Spleen (tissue), 7 donors: ENCODE results near the gene PHKG1.

Experiments used
- CTCF ChIP-seq, 11 experiments: fragments of 200-600 bp in 7 of 11; fragments of 450-650 bp in 4 of 11; sonication (generic) in 4 of 11; IDR thresholded peaks in 8 of 11; conservative IDR thresholded peaks in 3 of 11; 1 replicate in 7 of 11; 2 replicates in 4 of 11; pipeline versions ENCODE4 v1.4.0 to v1.8.0; 2016 to 2021; ENCODE audit warnings: antibody characterized with exemption in 11 of 11, inconsistent platforms in 4 of 11, mild to moderate bottlenecking in 1 of 11
- POLR2A ChIP-seq, 3 donors: fragments of 450-650 bp; IDR thresholded peaks; one replicate each; pipeline ENCODE4 v1.5.1; 2017; ENCODE audit warnings: antibody characterized with exemption in 3 of 3, mild to moderate bottlenecking in 1 of 3
- POLR2AphosphoS5 ChIP-seq, 3 donors: sonication (generic); formaldehyde crosslinking; IDR thresholded peaks; one replicate each; pipeline ENCODE4 v1.5.1; 2017; ENCODE audit warnings: antibody characterized with exemption in 3 of 3
- donor health status: DM: no; HTN: no; CAD: no; lungs with moderate emphysema.
- donor health status: DM: no; HTN: no; CAD: no.
- donor health status: DM: no; HTN: no; CAD: no.

- no peak for TF ChIP-seq CTCF (IDR thresholded peaks at IDR 0.05 in 8 of 11, conservative IDR thresholded peaks at IDR 0.05 in 3 of 11)
- TF ChIP-seq POLR2A (IDR thresholded peaks at IDR 0.05), result no peak
- TF ChIP-seq POLR2AphosphoS5 (IDR thresholded peaks at IDR 0.05), result no peak
These were observed 15.1 kb downstream of the PHKG1 start for GRCh38 chr7:56077681-56078080.
